Activated naive CD4-positive, alpha-beta T cell treated with anti-CD3 and anti-CD28 coated beads, Interleukin-2, amount 50 U/mL, for 24 hours (primary cell): ENCODE measurements around the gene TMEM132D.

Source experiments
- H3K27ac Mint-ChIP-seq: one replicate; pipeline ENCODE4 v1.8.0; 2021; ENCODE audit warnings: mild to moderate bottlenecking, mixed read lengths
- H3K27me3 Mint-ChIP-seq: one replicate; pipeline ENCODE4 v1.8.0; 2021; ENCODE audit warnings: mixed read lengths
- H3K36me3 Mint-ChIP-seq: one replicate; pipeline ENCODE4 v1.8.0; 2021; ENCODE audit warnings: mixed read lengths
- H3K4me1 Mint-ChIP-seq: one replicate; pipeline ENCODE4 v1.8.0; 2021; ENCODE audit warnings: mixed read lengths
- H3K4me3 Mint-ChIP-seq: one replicate; pipeline ENCODE4 v1.8.0; 2021; ENCODE audit warnings: mild to moderate bottlenecking, mixed read lengths
- H3K9me3 Mint-ChIP-seq: one replicate; pipeline ENCODE4 v1.8.0; 2021; ENCODE audit warnings: mixed read lengths

The TMEM132D gene

GRCh38 chr12:129807136-129807535, 96.7 kb downstream of the TMEM132D start:
- Mint-ChIP-seq H3K4me1 (no peaks in the 10 kb centered on the region), H3K36me3 (no peaks in the 10 kb centered on the region)

GRCh38 chr12:129791396-129791795, 112.4 kb downstream of the TMEM132D start:
- H3K4me3 Mint-ChIP-seq: no peak overlapping the region
- no peak overlapping the region for H3K27ac Mint-ChIP-seq
- H3K9me3 Mint-ChIP-seq: no peaks in the 10 kb centered on the region
- H3K4me1 Mint-ChIP-seq: no peaks in the 10 kb centered on the region
- no peaks in the 10 kb centered on the region for H3K27me3 Mint-ChIP-seq
- no peaks in the 10 kb centered on the region for H3K36me3 Mint-ChIP-seq

More at GRCh38 chr12:129807136-129807535, 96.7 kb downstream of the TMEM132D start:
- Mint-ChIP-seq H3K9me3 (peaks cover 5% of the 10 kb centered on the region), H3K27ac (no peak overlapping the region), H3K27me3 (no peaks in the 10 kb centered on the region), H3K4me3 (no peak overlapping the region)

GRCh38 chr12:129790930-129791329, 112.9 kb downstream of the TMEM132D start:
- no peak overlapping the region for H3K27ac Mint-ChIP-seq
- H3K9me3 Mint-ChIP-seq: no peaks in the 10 kb centered on the region
- no peaks in the 10 kb centered on the region for H3K27me3 Mint-ChIP-seq
- no peaks in the 10 kb centered on the region for H3K4me1 Mint-ChIP-seq
- H3K4me3 Mint-ChIP-seq: no peak overlapping the region
- no peaks in the 10 kb centered on the region for H3K36me3 Mint-ChIP-seq

- Mint-ChIP-seq H3K27ac (no peak overlapping the region), H3K4me3 (no peak overlapping the region), H3K9me3 (no peaks in the 10 kb centered on the region), H3K36me3 (no peaks in the 10 kb centered on the region), H3K27me3 (no peaks in the 10 kb centered on the region), H3K4me1 (no peaks in the 10 kb centered on the region)
Measured at GRCh38 chr12:129790331-129790730, 113.5 kb downstream of the TMEM132D start.

- Mint-ChIP-seq H3K27me3 (no peaks in the 10 kb centered on the region), H3K36me3 (no peaks in the 10 kb centered on the region), H3K4me1 (no peaks in the 10 kb centered on the region), H3K4me3 (no peak overlapping the region), H3K27ac (no peak overlapping the region), H3K9me3 (no peaks in the 10 kb centered on the region)
Measured at GRCh38 chr12:129789921-129790320, 113.9 kb downstream of the TMEM132D start.

GRCh38 chr12:129788506-129789084, 115.2 kb downstream of the TMEM132D start:
- no peak overlapping the region for H3K4me3 Mint-ChIP-seq
- no peaks in the 10 kb centered on the region for H3K36me3 Mint-ChIP-seq
- H3K27ac Mint-ChIP-seq: no peak overlapping the region
- no peaks in the 10 kb centered on the region for H3K9me3 Mint-ChIP-seq
- no peaks in the 10 kb centered on the region for H3K27me3 Mint-ChIP-seq
- no peaks in the 10 kb centered on the region for H3K4me1 Mint-ChIP-seq

GRCh38 chr12:129779989-129780388, 123.8 kb downstream of the TMEM132D start:
- H3K36me3 Mint-ChIP-seq: no peaks in the 10 kb centered on the region
- no peaks in the 10 kb centered on the region for H3K27me3 Mint-ChIP-seq
- H3K4me1 Mint-ChIP-seq: no peaks in the 10 kb centered on the region
- H3K4me3 Mint-ChIP-seq: no peak overlapping the region
- no peak overlapping the region for H3K27ac Mint-ChIP-seq
- H3K9me3 Mint-ChIP-seq: no peaks in the 10 kb centered on the region

- Mint-ChIP-seq H3K27ac (no peak overlapping the region), H3K9me3 (no peaks in the 10 kb centered on the region), H3K27me3 (no peaks in the 10 kb centered on the region), H3K4me3 (no peak overlapping the region), H3K36me3 (no peaks in the 10 kb centered on the region), H3K4me1 (no peaks in the 10 kb centered on the region)
Measured at GRCh38 chr12:129779033-129779432, 124.8 kb downstream of the TMEM132D start.

- no peaks in the 10 kb centered on the region for H3K4me1 Mint-ChIP-seq
- no peak overlapping the region for H3K4me3 Mint-ChIP-seq
- no peaks in the 10 kb centered on the region for H3K9me3 Mint-ChIP-seq
- no peak overlapping the region for H3K27ac Mint-ChIP-seq
- no peaks in the 10 kb centered on the region for H3K27me3 Mint-ChIP-seq
- peaks cover 1% of the 10 kb centered on the region for H3K36me3 Mint-ChIP-seq
Measured at GRCh38 chr12:129776977-129777667, 126.7 kb downstream of the TMEM132D start.

- Mint-ChIP-seq H3K9me3 (peaks cover 4% of the 10 kb centered on the region), H3K36me3 (peaks cover 1% of the 10 kb centered on the region), H3K4me3 (no peak overlapping the region), H3K27ac (no peak overlapping the region), H3K27me3 (no peaks in the 10 kb centered on the region), H3K4me1 (no peaks in the 10 kb centered on the region)
Measured at GRCh38 chr12:129772501-129773493, 131.0 kb downstream of the TMEM132D start.

GRCh38 chr12:129771238-129771637, 132.6 kb downstream of the TMEM132D start:
- H3K27me3 Mint-ChIP-seq: no peaks in the 10 kb centered on the region
- peaks cover 1% of the 10 kb centered on the region for H3K36me3 Mint-ChIP-seq

GRCh38 chr12:129765719-129766118, 138.1 kb downstream of the TMEM132D start:
- no peak overlapping the region for H3K27ac Mint-ChIP-seq
- H3K4me1 Mint-ChIP-seq: no peaks in the 10 kb centered on the region
- no peak overlapping the region for H3K4me3 Mint-ChIP-seq
- H3K27me3 Mint-ChIP-seq: no peaks in the 10 kb centered on the region
- H3K9me3 Mint-ChIP-seq: peaks cover 14% of the 10 kb centered on the region
- H3K36me3 Mint-ChIP-seq: no peaks in the 10 kb centered on the region

More at GRCh38 chr12:129771238-129771637, 132.6 kb downstream of the TMEM132D start:
- peaks cover 8% of the 10 kb centered on the region for H3K9me3 Mint-ChIP-seq
- no peak overlapping the region for H3K27ac Mint-ChIP-seq
- H3K4me3 Mint-ChIP-seq: no peak overlapping the region
- H3K4me1 Mint-ChIP-seq: no peaks in the 10 kb centered on the region

- Mint-ChIP-seq H3K27ac (no peak overlapping the region), H3K4me3 (no peak overlapping the region), H3K36me3 (no peaks in the 10 kb centered on the region), H3K27me3 (no peaks in the 10 kb centered on the region), H3K4me1 (no peaks in the 10 kb centered on the region), H3K9me3 (peaks cover 8% of the 10 kb centered on the region)
Measured at GRCh38 chr12:129762436-129762835, 141.4 kb downstream of the TMEM132D start.

GRCh38 chr12:129753586-129753985, 150.2 kb downstream of the TMEM132D start:
- no peak overlapping the region for H3K27ac Mint-ChIP-seq
- H3K27me3 Mint-ChIP-seq: no peaks in the 10 kb centered on the region
- H3K4me3 Mint-ChIP-seq: no peak overlapping the region
- no peaks in the 10 kb centered on the region for H3K4me1 Mint-ChIP-seq
- no peaks in the 10 kb centered on the region for H3K9me3 Mint-ChIP-seq
- no peaks in the 10 kb centered on the region for H3K36me3 Mint-ChIP-seq

- Mint-ChIP-seq H3K36me3 (no peaks in the 10 kb centered on the region), H3K27ac (no peak overlapping the region), H3K4me1 (no peaks in the 10 kb centered on the region), H3K4me3 (no peak overlapping the region), H3K27me3 (no peaks in the 10 kb centered on the region), H3K9me3 (no peaks in the 10 kb centered on the region)
Measured at GRCh38 chr12:129750421-129750820, 153.4 kb downstream of the TMEM132D start.

GRCh38 chr12:129746318-129746717, 157.5 kb downstream of the TMEM132D start:
- H3K9me3 Mint-ChIP-seq: no peaks in the 10 kb centered on the region
- no peaks in the 10 kb centered on the region for H3K27me3 Mint-ChIP-seq
- no peak overlapping the region for H3K27ac Mint-ChIP-seq
- H3K4me1 Mint-ChIP-seq: no peaks in the 10 kb centered on the region
- H3K4me3 Mint-ChIP-seq: no peak overlapping the region
- H3K36me3 Mint-ChIP-seq: no peaks in the 10 kb centered on the region
